H1 (cell line): Measurements from ENCODE around the gene ACTR1B. TPM values are rescaled to one million over a fixed set of nuclear protein-coding genes. Genes with fewer than 3 reads are reported as not detected.

ENCODE experiments used
- CTCF ChIA-PET: fragments of 300-600 bp; sonication (Branson Sonifier 250); formaldehyde crosslinking; loops from one replicate; lab custom pipeline; 2021; ENCODE audit not compliant: partially characterized antibody; lab: Charles Lee
- POLR2A ChIA-PET: fragments of 300-600 bp; sonication (Branson Sonifier 250); formaldehyde crosslinking; loops from one replicate; lab custom pipeline; 2021; ENCODE audit warnings: inconsistent platforms; ENCODE audit not compliant: partially characterized antibody; lab: Charles Lee
- DNase-seq, 2 experiments: peaks; one replicate each; pipeline versions ENCODE4 v3.0.0 to v3.0.0-alpha.2; 2010 to 2022; ENCODE audit warnings: low spot score in 2 of 2, low read depth in 1 of 2, mixed read lengths in 1 of 2
- FAIRE-seq: peaks from 2 replicates; lab custom pipeline; 2011; peaks lifted over from hg19 to GRCh38; lab: Jason Lieb, UNC
- H2AFZ ChIP-seq: 2 replicates; pipeline ENCODE4 v1.8.1; 2012; ENCODE audit warnings: low read length, inconsistent platforms
- H2AK5ac ChIP-seq: 2 replicates; pipeline ENCODE4 v1.6.1; 2013; ENCODE audit warnings: low read depth, low read length
- H2BK120ac ChIP-seq: replicated peaks from 2 replicates; pipeline ENCODE3; 2013; ENCODE audit warnings: low read depth, low read length, inconsistent platforms
- H2BK12ac ChIP-seq: 2 replicates; pipeline ENCODE4 v1.6.1; 2013; ENCODE audit warnings: low read depth, low read length
- H2BK15ac ChIP-seq: 2 replicates; pipeline ENCODE4 v1.6.1; 2013; ENCODE audit warnings: low read length
- H2BK20ac ChIP-seq: 2 replicates; pipeline ENCODE4 v1.6.1; 2013; ENCODE audit warnings: low read length
- H2BK5ac ChIP-seq: 2 replicates; pipeline ENCODE4 v1.6.1; 2013; ENCODE audit warnings: low read depth, low read length
- H3K14ac ChIP-seq: 2 replicates; pipeline ENCODE4 v1.6.1; 2013; ENCODE audit warnings: inconsistent platforms; ENCODE audit not compliant: insufficient read length
- H3K18ac ChIP-seq: 2 replicates; pipeline ENCODE4 v1.6.1; 2013; ENCODE audit warnings: low read length; ENCODE audit errors: extremely low read depth
- H3K23ac ChIP-seq: 2 replicates; pipeline ENCODE4 v1.6.1; 2013; ENCODE audit warnings: inconsistent platforms; ENCODE audit not compliant: insufficient read length
- H3K23me2 ChIP-seq: 2 replicates; pipeline ENCODE4 v1.6.1; 2013; ENCODE audit warnings: low read depth, low read length
- H3K27ac ChIP-seq: 2 replicates; pipeline ENCODE4 v1.6.1; 2011; ENCODE audit warnings: low read depth, low read length, inconsistent platforms
- H3K27me3 ChIP-seq, 4 experiments: replicated peaks in 1 of 4; 1 replicate in 1 of 4; 2 replicates in 3 of 4; pipeline versions ENCODE4 v1.6.1 to v1.8.1; 2011 to 2013; ENCODE audit warnings: low read length in 3 of 4, mild to moderate bottlenecking in 3 of 4, inconsistent platforms in 2 of 4, mixed read lengths in 2 of 4, moderate library complexity in 1 of 4; ENCODE audit not compliant: control insufficient read depth in 3 of 4, insufficient read depth in 3 of 4; ENCODE audit errors: extremely low read depth in 1 of 4
- H3K36me3 ChIP-seq, 4 experiments: 2 replicates each; pipeline versions ENCODE4 v1.6.1 to v1.8.1; 2011 to 2013; ENCODE audit warnings: mild to moderate bottlenecking in 4 of 4, low read length in 3 of 4, moderate library complexity in 2 of 4, control low read depth in 1 of 4, inconsistent platforms in 1 of 4; ENCODE audit not compliant: insufficient read depth in 4 of 4, control insufficient read depth in 2 of 4
- H3K4ac ChIP-seq: replicated peaks from 2 replicates; pipeline ENCODE3; 2013; ENCODE audit warnings: low read length, low read depth, mixed read lengths, inconsistent platforms; ENCODE audit not compliant: insufficient read length
- H3K4me1 ChIP-seq, 4 experiments: replicated peaks in 1 of 4; 1 replicate in 1 of 4; 2 replicates in 3 of 4; pipeline versions ENCODE4 v1.6.1 to v1.8.1; 2011 to 2013; ENCODE audit warnings: low read length in 3 of 4, inconsistent platforms in 2 of 4, mixed read lengths in 1 of 4; ENCODE audit not compliant: insufficient read depth in 4 of 4, control insufficient read depth in 3 of 4
- H3K4me2 ChIP-seq, 2 experiments: 2 replicates each; pipeline versions ENCODE4 v1.6.1 to v1.8.1; 2011 to 2013; ENCODE audit warnings: low read depth in 2 of 2, low read length in 2 of 2, control low read depth in 1 of 2, inconsistent platforms in 1 of 2, mild to moderate bottlenecking in 1 of 2; ENCODE audit not compliant: insufficient read depth in 1 of 2
- H3K4me3 ChIP-seq, 4 experiments: fragments of 200-600, 300-600 bp in 1 of 4; sonication (generic), shearing (Covaris generic), sonication (Bioruptor Twin) in 1 of 4; 2 replicates each; pipeline versions ENCODE4 v1.5.1 to v1.8.1; 2011 to 2016; ENCODE audit warnings: low read length in 4 of 4, low read depth in 3 of 4, control low read depth in 2 of 4, inconsistent platforms in 2 of 4, mild to moderate bottlenecking in 2 of 4, mixed read lengths in 1 of 4, moderate library complexity in 1 of 4; ENCODE audit not compliant: insufficient read depth in 2 of 4; ENCODE audit errors: extremely low read depth in 1 of 4
- H3K56ac ChIP-seq: replicated peaks from 2 replicates; pipeline ENCODE3; 2013; ENCODE audit warnings: low read depth, mild to moderate bottlenecking, mixed read lengths, low read length, inconsistent platforms; ENCODE audit not compliant: insufficient read length
- H3K79me1 ChIP-seq: 2 replicates; pipeline ENCODE4 v1.6.1; 2013; ENCODE audit warnings: low read depth, low read length, control low read depth
- H3K79me2 ChIP-seq, 2 experiments: 2 replicates each; pipeline versions ENCODE4 v1.6.1 to v1.8.1; 2012 to 2013; ENCODE audit warnings: low read length in 2 of 2, mild to moderate bottlenecking in 2 of 2, inconsistent platforms in 1 of 2; ENCODE audit not compliant: insufficient read depth in 2 of 2, control insufficient read depth in 1 of 2
- H3K9ac ChIP-seq, 4 experiments: replicated peaks in 1 of 4; 1 replicate in 1 of 4; 2 replicates in 3 of 4; pipeline versions ENCODE4 v1.6.1 to v1.8.1; 2011 to 2013; ENCODE audit warnings: low read depth in 3 of 4, low read length in 3 of 4, control low read depth in 2 of 4, mild to moderate bottlenecking in 2 of 4, moderate library complexity in 2 of 4, inconsistent platforms in 1 of 4; ENCODE audit errors: extremely low read depth in 1 of 4
- H3K9me3 ChIP-seq, 2 experiments: 2 replicates each; pipeline versions ENCODE4 v1.6.1 to v1.8.1; 2012 to 2013; ENCODE audit warnings: mild to moderate bottlenecking in 2 of 2, moderate library complexity in 2 of 2, control low read depth in 1 of 2, inconsistent platforms in 1 of 2, low read depth in 1 of 2, low read length in 1 of 2, mixed read lengths in 1 of 2; ENCODE audit not compliant: insufficient read depth in 2 of 2
- H4K20me1 ChIP-seq, 2 experiments: replicated peaks in 1 of 2; 2 replicates each; pipeline versions ENCODE3 to v1.8.1; 2011 to 2013; ENCODE audit warnings: inconsistent platforms in 2 of 2, low read length in 2 of 2, mild to moderate bottlenecking in 1 of 2; ENCODE audit not compliant: insufficient read depth in 2 of 2, control insufficient read depth in 1 of 2
- H4K5ac ChIP-seq: 2 replicates; pipeline ENCODE4 v1.6.1; 2013; ENCODE audit warnings: low read length, low read depth, mixed read lengths, inconsistent platforms; ENCODE audit not compliant: insufficient read length
- H4K8ac ChIP-seq: 2 replicates; pipeline ENCODE4 v1.8.0; 2013; ENCODE audit warnings: mild to moderate bottlenecking, moderate library complexity, low read length, inconsistent platforms; ENCODE audit not compliant: insufficient read depth; ENCODE audit errors: extremely low read depth
- H4K91ac ChIP-seq: replicated peaks from 2 replicates; pipeline ENCODE3; 2013; ENCODE audit warnings: low read length, mixed read lengths, inconsistent platforms; ENCODE audit not compliant: insufficient read length
- BRCA1 ChIP-seq: IDR thresholded peaks from 2 replicates; pipeline ENCODE4 v1.6.1; 2012; ENCODE audit warnings: low read depth, low read length, improper control_type of control experiment
- CHD2 ChIP-seq: IDR thresholded peaks from 2 replicates; pipeline ENCODE4 v1.6.1; 2012; ENCODE audit warnings: low read length, improper control_type of control experiment
- CREB1 ChIP-seq: IDR thresholded peaks from 2 replicates; pipeline ENCODE4 v1.6.1; 2012; ENCODE audit warnings: inconsistent platforms
- CTBP2 ChIP-seq: IDR thresholded peaks from 2 replicates; pipeline ENCODE4 v1.7.0; 2011; ENCODE audit warnings: borderline replicate concordance, mild to moderate bottlenecking, moderate library complexity, mixed read lengths, low read length; ENCODE audit not compliant: insufficient read depth, insufficient read length
- EP300 ChIP-seq, 2 experiments: IDR thresholded peaks; 1 replicate in 1 of 2; 2 replicates in 1 of 2; pipeline ENCODE4 v1.6.1; 2011 to 2012; ENCODE audit warnings: low read depth in 2 of 2, low read length in 2 of 2, mild to moderate bottlenecking in 2 of 2, borderline replicate concordance in 1 of 2, inconsistent platforms in 1 of 2, moderate library complexity in 1 of 2
- FOSL1 ChIP-seq: IDR thresholded peaks from 2 replicates; pipeline ENCODE4 v1.6.1; 2011; ENCODE audit warnings: mild to moderate bottlenecking, low read depth, low read length, moderate library complexity; ENCODE audit not compliant: insufficient read depth
- GTF2F1 ChIP-seq: IDR thresholded peaks from 2 replicates; pipeline ENCODE4 v1.6.1; 2012; ENCODE audit warnings: low read depth, low read length, improper control_type of control experiment, borderline replicate concordance
- KDM4A ChIP-seq: IDR thresholded peaks from one replicate; pipeline ENCODE4 v1.7.1; 2012; ENCODE audit warnings: low read depth, mild to moderate bottlenecking, moderate library complexity, low read length, inconsistent platforms; ENCODE audit not compliant: severe bottlenecking
- RAD21 ChIP-seq, 2 experiments: IDR thresholded peaks in 1 of 2; conservative IDR thresholded peaks in 1 of 2; 2 replicates each; pipeline ENCODE4 v1.6.1; 2011; ENCODE audit warnings: low read depth in 2 of 2, low read length in 2 of 2, improper control_type of control experiment in 1 of 2, inconsistent platforms in 1 of 2, mild to moderate bottlenecking in 1 of 2, moderate library complexity in 1 of 2
- TBP ChIP-seq: IDR thresholded peaks from 2 replicates; pipeline ENCODE4 v1.6.1; 2011; ENCODE audit warnings: low read depth, low read length, improper control_type of control experiment
- TEAD4 ChIP-seq: IDR thresholded peaks from 2 replicates; pipeline ENCODE4 v1.6.1; 2012; ENCODE audit warnings: low read depth, low read length, inconsistent platforms, mixed read lengths
- WGBS, 2 experiments: shearing (Covaris generic) in 1 of 2; methylation state at CpG; one replicate each; pipeline versions ENCODE4 v1.1.6 to v1.1.7; 2013 to 2015; ENCODE audit warnings: low lambda C conversion rate in 2 of 2, mixed read lengths in 2 of 2, inconsistent platforms in 1 of 2, low coverage in 1 of 2, missing lambda C conversion rate in 1 of 2; ENCODE audit not compliant: insufficient replicate concordance in 2 of 2, insufficient coverage in 1 of 2, insufficient read length in 1 of 2; ENCODE audit errors: extremely low coverage in 1 of 2, missing lambda C conversion rate in 1 of 2; 5-methylcytosine and 5-hydroxymethylcytosine counted together
- polyA plus RNA-seq, 7 experiments: library from polyadenylated mRNA; depleted of rRNA in 3 of 7; stranded (reverse) in 5 of 7; unstranded in 2 of 7; fragments of >200 nt in 5 of 7; fragments of 200-250 nt in 2 of 7; gene quantifications; 1 replicate in 5 of 7; 2 replicates in 1 of 7; 4 replicates in 1 of 7; pipeline versions ENCODE4 v1.2.1 to v1.2.3, GENCODE V29; 2011 to 2013; ENCODE audit warnings: missing spikeins in 2 of 7, mixed read lengths in 2 of 7
- total RNA-seq: library from RNA; stranded (reverse); fragmentation: NEBNext Ultra II Directional; extraction: Animal tissue kit (Norgen Biotek cat#: 25700); gene quantifications from 2 replicates; pipeline ENCODE4 v1.2.1, GENCODE V29; 2021
- TF ChIP-seq, protein P1 (sequence below): IDR thresholded peaks from 2 replicates; pipeline ENCODE4 v1.6.1; 2012; ENCODE audit warnings: inconsistent platforms

ACTR1B gene
- total and polyA plus RNA-seq, 2 of the 8 experiments (the other 6 are each of a cell fraction or from before 2014, with no cell fraction given) = 40.7 to 56.0 TPM

DNA sequence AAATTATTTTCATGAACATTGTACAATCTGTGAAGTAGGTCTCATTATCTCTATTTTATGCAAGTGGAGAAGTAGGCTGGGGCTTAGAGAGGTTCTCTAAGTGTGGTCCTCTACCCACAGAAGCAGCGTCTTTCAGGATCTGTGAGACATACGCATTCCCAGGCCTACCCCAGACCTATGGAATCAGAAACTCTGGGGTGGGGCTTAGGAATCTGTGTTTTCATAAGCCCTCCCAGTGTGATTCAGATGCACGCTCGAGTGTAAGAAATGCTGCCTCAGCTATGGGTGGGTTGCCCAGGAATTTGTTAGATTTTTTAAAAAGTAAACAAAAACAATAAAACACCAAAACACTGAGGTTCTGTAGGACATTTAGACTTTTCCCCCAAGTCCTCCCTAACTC is 34.7 kb upstream of the ACTR1B start:
- Histone ChIP-seq H3K36me3 (no peaks in the 10 kb centered on the region), H2AK5ac (no peak overlapping the region), H3K4me1 (peaks cover 0 to 2% (median 0%) of the 10 kb centered on the region in 4 experiments; a peak in 2 of 7 replicates), H2BK12ac (no peak overlapping the region), H4K5ac (no peak overlapping the region), H4K8ac (no peak overlapping the region), H3K18ac (no peak overlapping the region), H2BK120ac (no peak overlapping the region), H4K91ac (no peak overlapping the region), H3K27ac (no peak overlapping the region), H3K27me3 (no peaks in the 10 kb centered on the region; a peak in 1 of 7 replicates), H3K4me3 (no peak overlapping the region), H3K23me2 (no peaks in the 10 kb centered on the region), H3K9me3 (no peaks in the 10 kb centered on the region), H2BK20ac (no peak overlapping the region), H2AFZ (no peak overlapping the region), H3K56ac (no peak overlapping the region), H3K14ac (no peak overlapping the region), H2BK5ac (no peak overlapping the region), H3K23ac (no peak overlapping the region), H3K79me1 (no peaks in the 10 kb centered on the region), H3K79me2 (no peaks in the 10 kb centered on the region), H3K9ac (no peak overlapping the region), H2BK15ac (no peak overlapping the region), H4K20me1 (no peaks in the 10 kb centered on the region), H3K4me2 (no peak overlapping the region), H3K4ac (no peak overlapping the region)
- ChIA-PET CTCF (interaction anchor here (0.5 to 9.0 kb wide), 26 partner anchors 8 to 744 kb away, joined by 3 to 202 read pairs (median 7); partner anchors contain the start of genes ACTR1B, ANKRD36B, C2orf92 and COX5B), POLR2A (interaction anchor here (0.8 to 4.9 kb wide), 3 partner anchors 34 to 108 kb away, joined by 3 to 16 read pairs (median 4); partner anchors contain the start of gene ACTR1B)
- no peak for FAIRE-seq
- DNase-seq = no peak
- WGBS, 2 experiments = 88% methylated on average over 4 of the region's 4 CpGs; no CpG with 5 or more reads in 1 of the 2 experiments
- TF ChIP-seq FOSL1 (no peak), CHD2 (no peak), TBP (no peak), GTF2F1 (no peak), TEAD4 (no peak), RAD21 (IDR thresholded peaks at IDR 0.05 in 1 of 2, conservative IDR thresholded peaks at IDR 0.05 in 1 of 2; ENCODE audit: low read depth in 2 of 2, low read length in 2 of 2) (no peak), CTBP2 (no peak), BRCA1 (no peak), KDM4A (no peak), CREB1 (no peak), EP300 (IDR thresholded peaks at IDR 0.05; ENCODE audit: borderline replicate concordance in 1 of 2, low read depth in 2 of 2, low read length in 2 of 2) (no peak)
- TF ChIP-seq, protein P1, sequence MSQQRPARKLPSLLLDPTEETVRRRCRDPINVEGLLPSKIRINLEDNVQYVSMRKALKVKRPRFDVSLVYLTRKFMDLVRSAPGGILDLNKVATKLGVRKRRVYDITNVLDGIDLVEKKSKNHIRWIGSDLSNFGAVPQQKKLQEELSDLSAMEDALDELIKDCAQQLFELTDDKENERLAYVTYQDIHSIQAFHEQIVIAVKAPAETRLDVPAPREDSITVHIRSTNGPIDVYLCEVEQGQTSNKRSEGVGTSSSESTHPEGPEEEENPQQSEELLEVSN = no peak
